ENCODE data around the gene CHCHD5. TPM values are rescaled to one million over a fixed set of nuclear protein-coding genes. Genes with fewer than 3 reads are reported as not detected.
"Not testable (repeated sequence)": the region's sequence is repeated elsewhere in the genome, so short reads cannot be mapped to it uniquely, and the experiment has no call there.

CHCHD5 gene
- total RNA-seq, 1 experiment from 2014 or later, result 14.2 TPM

DNA sequence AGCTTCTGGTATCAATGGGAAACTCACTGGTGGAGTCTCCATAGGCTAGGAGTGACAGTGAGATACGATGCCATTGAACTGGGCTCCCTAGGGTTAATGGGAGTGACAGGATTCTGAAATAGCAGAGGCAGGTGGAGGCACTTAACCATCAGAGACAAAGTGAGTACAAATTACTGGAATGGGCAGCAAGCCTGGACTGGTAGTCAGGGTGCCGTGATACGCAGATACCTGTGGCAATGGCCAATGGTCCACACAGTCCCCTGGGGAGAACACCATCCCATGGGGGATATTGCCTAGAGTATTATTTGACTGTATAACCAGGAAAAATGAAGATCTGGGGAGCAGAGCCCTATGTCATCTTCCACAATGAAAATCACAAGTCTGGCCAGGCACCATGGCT, 17.3 kb downstream of the CHCHD5 start:
- no peak for DNase-seq (ENCODE audit: low read depth in 1 of 2, low spot score in 2 of 2)
- H3K27me3 ChIP-seq (replicated peaks), result no peaks in the 10 kb centered on the region
- H3K4me3 ChIP-seq, result no peak overlapping the region
- no peaks in the 10 kb centered on the region for H3K36me3 ChIP-seq
- H3K27ac ChIP-seq, result no peak overlapping the region
- H3K9me3 ChIP-seq (replicated peaks), result no peaks in the 10 kb centered on the region
- H3K4me1 ChIP-seq (replicated peaks), result peaks cover 14% of the 10 kb centered on the region

DNA sequence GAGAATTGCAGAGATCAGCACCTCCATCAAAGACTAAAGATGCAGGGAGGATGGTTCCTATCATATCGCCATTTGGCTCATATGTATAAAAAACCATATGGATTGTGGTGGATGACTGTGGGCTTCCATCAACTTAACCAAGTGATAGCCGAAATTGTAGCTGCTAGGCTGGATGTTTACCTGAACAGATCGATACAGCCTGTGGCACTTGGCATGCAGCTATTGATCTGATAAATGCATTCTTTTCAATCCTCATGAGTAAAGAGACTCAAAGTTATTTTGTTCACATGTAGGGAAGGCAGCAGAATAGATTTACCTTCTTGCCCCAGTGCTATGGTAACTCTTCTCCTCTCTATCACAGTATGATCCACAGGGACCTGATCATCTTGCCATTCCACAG, 18.5 kb downstream of the CHCHD5 start:
- Histone ChIP-seq H3K36me3 (no peaks in the 10 kb centered on the region), H3K4me1 (replicated peaks) (peaks cover 14% of the 10 kb centered on the region)
- no peak for DNase-seq (ENCODE audit: low read depth in 1 of 2, low spot score in 2 of 2)

GRCh38 chr2:112603731-112604130, 19.3 kb downstream of the CHCHD5 start:
- Histone ChIP-seq H3K27me3 (replicated peaks) (no peaks in the 10 kb centered on the region), H3K4me1 (replicated peaks) (peaks cover 14% of the 10 kb centered on the region), H3K4me3 (no peak overlapping the region), H3K36me3 (no peaks in the 10 kb centered on the region), H3K9me3 (replicated peaks) (no peaks in the 10 kb centered on the region), H3K27ac (no peak overlapping the region)
- DNase-seq (ENCODE audit: low read depth in 1 of 2, low spot score in 2 of 2), result no peak

More for the DNA sequence above, 18.5 kb downstream of the CHCHD5 start:
- H3K27ac ChIP-seq, result no peak overlapping the region
- H3K4me3 ChIP-seq, result no peak overlapping the region
- H3K27me3 ChIP-seq (replicated peaks), result no peaks in the 10 kb centered on the region
- no peaks in the 10 kb centered on the region for H3K9me3 ChIP-seq (replicated peaks)

- peaks cover 11% of the 10 kb centered on the region for H3K4me1 ChIP-seq (replicated peaks)
- H3K36me3 ChIP-seq, result no peaks in the 10 kb centered on the region
- H3K9me3 ChIP-seq (replicated peaks), result no peaks in the 10 kb centered on the region
- H3K27me3 ChIP-seq (replicated peaks), result no peaks in the 10 kb centered on the region
- H3K4me3 ChIP-seq, result no peak overlapping the region
- no peak overlapping the region for H3K27ac ChIP-seq
- no peak for DNase-seq (ENCODE audit: low read depth in 1 of 2, low spot score in 2 of 2)
Measured at GRCh38 chr2:112604952-112605351, 20.5 kb downstream of the CHCHD5 start.

DNA sequence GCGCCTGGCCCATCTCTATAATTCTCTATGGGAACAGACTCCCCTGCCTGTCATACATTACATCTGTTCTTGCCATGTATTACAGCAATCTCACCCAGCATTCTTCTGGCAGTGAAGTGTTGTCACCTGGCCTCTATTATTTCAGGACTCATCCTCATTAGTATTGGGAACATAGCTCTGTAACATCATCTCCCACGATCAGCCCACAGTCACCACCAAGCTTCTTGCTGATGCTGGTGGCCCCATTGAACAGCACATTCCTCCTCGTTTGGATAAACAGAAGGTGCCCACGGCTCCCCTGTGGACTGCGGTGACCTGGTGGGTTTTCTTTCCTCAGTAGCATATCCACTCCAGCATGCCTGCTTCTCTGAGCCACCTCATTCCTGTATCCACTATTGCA, 21.5 kb downstream of the CHCHD5 start:
- H3K4me1 ChIP-seq (replicated peaks), result peaks cover under 1% of the 10 kb centered on the region
- no peaks in the 10 kb centered on the region for H3K36me3 ChIP-seq
- no peaks in the 10 kb centered on the region for H3K27me3 ChIP-seq (replicated peaks)
- no peak overlapping the region for H3K27ac ChIP-seq
- no peaks in the 10 kb centered on the region for H3K9me3 ChIP-seq (replicated peaks)
- no peak overlapping the region for H3K4me3 ChIP-seq
- no peak for DNase-seq (ENCODE audit: low read depth in 1 of 2, low spot score in 2 of 2)

DNA sequence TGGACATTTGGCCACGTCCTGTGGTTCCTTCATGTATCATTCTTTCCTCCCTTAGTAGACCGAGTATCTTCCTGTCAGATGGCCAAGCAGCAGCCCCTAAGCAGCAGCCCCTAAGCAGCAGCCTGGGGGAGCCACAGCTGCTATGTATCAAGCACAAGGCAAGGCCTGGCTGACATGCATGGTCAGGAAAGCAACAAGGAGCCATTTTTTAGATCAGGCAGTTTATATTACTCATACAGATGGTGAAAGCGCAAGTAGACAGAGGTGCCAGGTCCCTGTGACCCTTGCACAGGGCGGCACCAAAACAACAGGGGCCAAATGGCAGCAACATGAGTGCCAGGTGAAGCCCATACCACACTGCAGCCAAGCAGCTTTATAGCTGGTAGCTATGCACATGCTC, 22.1 kb downstream of the CHCHD5 start:
- DNase-seq (ENCODE audit: low read depth in 1 of 2, low spot score in 2 of 2), result no peak
- Histone ChIP-seq H3K4me3 (no peak overlapping the region), H3K27me3 (replicated peaks) (no peaks in the 10 kb centered on the region), H3K9me3 (replicated peaks) (no peaks in the 10 kb centered on the region), H3K27ac (no peak overlapping the region), H3K36me3 (no peaks in the 10 kb centered on the region), H3K4me1 (replicated peaks) (no peaks in the 10 kb centered on the region)

GRCh38 chr2:112607680-112608438, 23.4 kb downstream of the CHCHD5 start:
- H3K27me3 ChIP-seq (replicated peaks), result peaks cover 6% of the 10 kb centered on the region; the same call in 1 of the 2 replicates
- no peaks in the 10 kb centered on the region for H3K36me3 ChIP-seq
- DNase-seq (ENCODE audit: low read depth in 1 of 2, low spot score in 2 of 2), result no peak
- H3K4me3 ChIP-seq, result no peak overlapping the region
- no peak overlapping the region for H3K27ac ChIP-seq
- H3K4me1 ChIP-seq (replicated peaks), result no peaks in the 10 kb centered on the region
- H3K9me3 ChIP-seq (replicated peaks), result no peaks in the 10 kb centered on the region

DNA sequence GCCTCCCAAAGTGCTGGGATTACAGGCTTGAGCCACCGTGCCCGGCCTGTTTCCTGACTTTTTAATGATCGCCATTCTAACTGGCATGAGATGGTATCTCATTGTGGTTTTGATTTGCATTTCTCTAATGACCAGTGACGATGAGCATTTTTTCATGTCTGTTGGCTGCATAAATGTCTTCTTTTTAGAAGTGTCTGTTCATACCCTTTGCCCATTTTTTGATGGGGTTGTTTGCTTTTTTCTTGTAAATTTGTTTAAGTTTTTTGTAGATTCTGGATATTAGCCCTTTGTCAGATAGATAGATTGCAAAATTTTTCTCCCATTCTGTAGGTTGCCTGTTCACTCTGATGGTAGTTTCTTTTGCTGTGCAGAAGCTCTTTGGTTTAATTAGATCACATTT, 24.9 kb downstream of the CHCHD5 start:
- not testable (repeated sequence) for H3K27ac ChIP-seq; H3K9me3 ChIP-seq (replicated peaks); H3K4me3 ChIP-seq; DNase-seq (ENCODE audit: low read depth in 1 of 2, low spot score in 2 of 2); H3K36me3 ChIP-seq; H3K27me3 ChIP-seq (replicated peaks); H3K4me1 ChIP-seq (replicated peaks)

DNA sequence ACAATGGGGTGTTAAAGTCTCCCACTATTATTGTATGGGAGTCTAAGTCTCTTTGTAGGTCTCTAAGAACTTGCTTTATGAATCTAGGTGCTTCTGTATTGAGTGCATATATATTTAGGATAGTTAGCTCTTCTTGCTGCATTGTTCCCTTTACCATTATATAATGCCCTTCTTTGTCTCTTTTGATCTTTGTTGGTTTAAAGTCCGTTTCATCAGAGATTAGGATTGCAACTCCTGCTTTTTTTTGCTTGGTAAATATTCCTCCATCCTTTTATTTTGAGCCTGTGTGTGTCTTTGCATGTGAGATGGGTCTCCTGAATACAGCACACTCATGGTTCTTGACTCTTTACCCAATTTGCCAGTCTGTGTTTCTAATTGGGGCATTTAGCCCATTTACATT, 27.9 kb downstream of the CHCHD5 start:
- not testable (repeated sequence) for H3K36me3 ChIP-seq; H3K27ac ChIP-seq; H3K4me3 ChIP-seq; H3K27me3 ChIP-seq (replicated peaks); H3K4me1 ChIP-seq (replicated peaks); H3K9me3 ChIP-seq (replicated peaks); DNase-seq (ENCODE audit: low read depth in 1 of 2, low spot score in 2 of 2)

GRCh38 chr2:112614201-112614840, 29.9 kb downstream of the CHCHD5 start:
- Histone ChIP-seq H3K27me3 (replicated peaks) (peaks cover 6% of the 10 kb centered on the region; the same call in 1 of the 2 replicates), H3K4me3 (no peak overlapping the region), H3K9me3 (replicated peaks) (no peaks in the 10 kb centered on the region), H3K27ac (no peak overlapping the region), H3K36me3 (no peaks in the 10 kb centered on the region), H3K4me1 (replicated peaks) (no peaks in the 10 kb centered on the region)
- DNase-seq (ENCODE audit: low read depth in 1 of 2, low spot score in 2 of 2), result no peak

DNA sequence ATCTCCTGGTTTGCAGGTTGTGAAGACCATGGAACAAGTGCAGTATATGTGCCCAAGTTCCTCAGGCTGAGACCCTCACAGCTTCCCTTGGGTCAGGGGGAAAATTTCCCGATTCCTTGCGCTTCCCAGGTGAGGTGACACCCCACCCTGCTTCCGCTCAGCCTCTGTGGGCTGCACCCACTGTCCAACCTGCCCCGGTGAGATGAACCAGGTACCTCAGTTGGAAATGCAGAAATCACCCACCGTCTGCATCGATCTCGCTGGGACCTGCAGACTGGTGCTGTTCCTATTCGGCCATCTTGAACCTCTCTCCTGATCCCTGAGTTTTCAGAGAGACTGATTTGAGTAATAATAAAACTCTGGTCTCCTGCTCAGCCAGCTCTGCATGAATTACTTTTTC, 30.6 kb downstream of the CHCHD5 start:
- Histone ChIP-seq H3K36me3 (no peaks in the 10 kb centered on the region), H3K4me3 (no peak overlapping the region), H3K27me3 (replicated peaks) (peaks cover 6% of the 10 kb centered on the region; the same call in 1 of the 2 replicates), H3K27ac (no peak overlapping the region), H3K9me3 (replicated peaks) (no peaks in the 10 kb centered on the region), H3K4me1 (replicated peaks) (no peaks in the 10 kb centered on the region)
- no peak for DNase-seq (ENCODE audit: low read depth in 1 of 2, low spot score in 2 of 2)

DNA sequence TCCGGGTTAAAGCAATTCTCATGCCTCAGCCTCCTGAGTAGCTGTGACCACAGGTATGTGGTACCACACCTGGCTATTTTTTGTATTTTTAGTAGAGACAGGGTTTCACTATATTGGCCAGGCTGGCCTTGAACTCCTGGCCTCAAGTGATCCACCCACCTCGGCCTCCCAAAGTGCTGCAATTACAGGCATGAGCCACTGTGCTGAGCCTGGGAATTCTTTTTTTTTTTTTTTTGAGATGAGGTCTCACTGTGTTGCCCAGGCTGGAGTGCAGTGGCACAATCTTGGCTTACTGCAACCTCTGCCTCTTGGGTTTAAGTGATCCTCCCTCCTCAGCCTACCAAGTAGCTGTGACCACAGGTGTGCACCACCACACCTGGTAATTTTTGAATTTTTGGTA, 31.4 kb downstream of the CHCHD5 start:
- H3K9me3 ChIP-seq (replicated peaks); H3K4me1 ChIP-seq (replicated peaks); DNase-seq (ENCODE audit: low read depth in 1 of 2, low spot score in 2 of 2); H3K27ac ChIP-seq; H3K4me3 ChIP-seq; H3K36me3 ChIP-seq; H3K27me3 ChIP-seq (replicated peaks): not testable (repeated sequence)

DNA sequence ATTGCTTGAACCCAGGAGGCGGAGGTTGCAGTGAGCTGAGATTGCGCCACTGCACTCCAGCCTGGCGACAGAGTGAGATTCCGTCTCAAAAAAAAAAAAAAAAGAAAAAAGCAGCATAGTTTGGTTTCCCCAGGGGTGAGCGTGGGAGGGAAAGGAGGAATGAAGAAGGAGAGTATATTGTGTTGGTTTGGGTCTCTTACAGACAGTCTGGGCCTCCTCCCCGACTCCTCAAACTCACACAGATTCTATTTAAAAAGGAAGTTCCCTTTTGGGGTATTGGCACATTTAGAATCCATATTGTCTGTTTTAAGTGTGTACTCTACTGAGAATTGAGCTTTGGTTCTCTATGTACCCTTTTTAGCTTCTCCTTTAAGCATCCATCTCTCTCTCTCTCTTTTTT, 34.0 kb downstream of the CHCHD5 start:
- DNase-seq (ENCODE audit: low read depth in 1 of 2, low spot score in 2 of 2), result no peak

DNA sequence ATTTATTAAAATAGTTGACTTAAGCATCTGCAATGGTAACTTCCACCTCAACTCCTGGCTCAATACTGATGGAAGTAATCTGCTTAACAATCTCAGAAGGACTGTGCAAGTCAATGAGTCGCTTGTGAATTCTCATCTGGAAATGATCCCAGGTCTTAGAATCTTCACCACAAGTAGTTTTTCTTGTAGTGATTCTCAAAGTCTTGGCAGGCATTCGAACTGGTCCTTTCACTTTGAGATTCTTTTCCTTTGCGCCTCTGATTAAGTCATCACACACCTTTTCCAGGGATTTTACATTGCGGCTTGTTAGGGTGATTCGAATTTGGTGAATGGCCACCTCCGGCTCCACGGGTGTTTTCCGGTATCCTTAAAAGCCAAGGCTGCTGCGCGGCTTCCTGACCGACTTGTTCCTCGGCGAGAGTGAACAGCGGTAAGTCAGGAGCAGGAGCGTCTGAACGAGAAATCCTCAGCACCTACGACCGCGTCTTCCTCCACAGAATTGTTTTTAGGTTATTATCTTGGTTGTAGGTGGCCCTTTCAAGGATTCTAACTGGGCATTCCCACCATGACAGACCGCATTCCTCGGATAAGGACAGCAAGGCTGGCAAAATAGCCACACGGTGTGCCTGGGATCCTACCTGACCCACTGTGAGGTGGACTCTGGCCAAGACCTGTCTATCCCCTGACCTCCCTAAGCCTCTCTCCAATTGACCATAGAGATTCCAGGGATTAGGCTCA, 37.5 kb downstream of the CHCHD5 start:
- Histone ChIP-seq H3K27ac (no peak overlapping the region), H3K4me3 (no peak overlapping the region), H3K27me3 (replicated peaks) (no peaks in the 10 kb centered on the region), H3K36me3 (no peaks in the 10 kb centered on the region), H3K4me1 (replicated peaks) (peaks cover 30% of the 10 kb centered on the region), H3K9me3 (replicated peaks) (no peaks in the 10 kb centered on the region)
- DNase-seq (ENCODE audit: low read depth in 1 of 2, low spot score in 2 of 2), result no peak

More for the DNA sequence above, 34.0 kb downstream of the CHCHD5 start:
- Histone ChIP-seq H3K27ac (no peak overlapping the region), H3K9me3 (replicated peaks) (no peaks in the 10 kb centered on the region), H3K4me3 (no peak overlapping the region), H3K4me1 (replicated peaks) (peaks cover 5% of the 10 kb centered on the region; the same call in 1 of the 2 replicates), H3K36me3 (no peaks in the 10 kb centered on the region), H3K27me3 (replicated peaks) (no peaks in the 10 kb centered on the region)

Measured in SJSA1 (cell line).